GM08714 (cell line): ENCODE data around the gene VTI1A.

Experiments used
- H3K4me3 ChIP-seq: fragments of 200-500 bp; sonication (Bioruptor generic); 2 replicates; pipeline ENCODE4 v1.5.1; 2014; ENCODE audit warnings: mild to moderate bottlenecking, low read length, inconsistent platforms
- ZNF274 ChIP-seq: IDR thresholded peaks from 2 replicates; pipeline ENCODE4 v1.6.1; 2012; ENCODE audit warnings: mild to moderate bottlenecking, low read depth, low read length

Gene VTI1A

GRCh38 chr10:112831859-112832258 lies 384.8 kb downstream of the VTI1A start:
- no peak overlapping the region for H3K4me3 ChIP-seq
- TF ChIP-seq ZNF274, result no peak

DNA sequence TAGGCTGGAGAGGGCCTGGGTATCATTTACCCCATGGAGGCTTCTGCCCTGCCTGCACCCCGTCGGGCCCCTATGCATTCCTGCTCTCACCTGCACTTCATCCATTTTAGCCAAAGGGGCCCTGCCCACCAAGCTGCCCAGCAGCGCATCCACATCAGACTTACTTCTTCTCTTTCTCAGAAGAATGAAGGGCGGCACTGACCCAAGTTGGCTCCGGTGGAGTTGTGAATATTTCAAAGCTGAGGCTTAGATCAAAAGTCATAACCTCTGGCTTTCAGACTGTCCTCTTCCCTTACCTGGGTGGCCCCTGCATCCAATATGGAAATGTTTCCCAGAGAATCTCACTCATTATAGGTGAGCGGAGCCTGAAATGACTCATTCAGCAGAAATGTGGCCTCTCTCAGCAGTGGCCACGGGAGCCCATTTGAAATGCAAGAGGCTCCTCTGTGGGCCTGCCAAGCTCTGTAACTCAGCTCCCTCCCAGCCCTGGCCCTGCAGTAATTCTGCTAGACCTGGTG lies 385.4 kb downstream of the VTI1A start:
- TF ChIP-seq ZNF274, result no peak

DNA sequence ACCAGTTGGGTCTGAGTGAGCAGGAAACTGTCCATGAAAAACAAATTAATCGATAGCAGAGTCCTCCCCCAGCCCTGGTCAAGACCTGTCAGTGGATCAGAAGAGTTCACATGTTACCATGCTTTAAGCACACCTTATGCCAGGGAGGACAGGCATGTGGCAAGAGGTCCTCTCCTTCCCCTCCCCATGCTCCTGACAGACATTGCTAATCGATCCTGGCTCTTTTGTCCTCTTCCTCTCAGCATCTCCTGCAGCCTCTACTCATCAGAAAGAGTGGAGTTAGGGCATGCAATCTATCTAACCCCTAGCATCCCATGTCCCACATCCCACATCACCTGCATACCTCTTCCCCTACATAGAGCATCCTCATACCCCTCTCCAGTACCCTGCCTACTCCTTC lies 385.9 kb downstream of the VTI1A start:
- no peak overlapping the region for H3K4me3 ChIP-seq
- TF ChIP-seq ZNF274, result no peak

More for the DNA sequence above, 385.4 kb downstream of the VTI1A start:
- H3K4me3 ChIP-seq, result no peak overlapping the region

GRCh38 chr10:112834751-112835181 lies 387.8 kb downstream of the VTI1A start:
- TF ChIP-seq ZNF274, result no peak
- H3K4me3 ChIP-seq, result no peak overlapping the region

GRCh38 chr10:112835217-112835715 lies 388.3 kb downstream of the VTI1A start:
- no peak overlapping the region for H3K4me3 ChIP-seq
- no peak for TF ChIP-seq ZNF274

DNA sequence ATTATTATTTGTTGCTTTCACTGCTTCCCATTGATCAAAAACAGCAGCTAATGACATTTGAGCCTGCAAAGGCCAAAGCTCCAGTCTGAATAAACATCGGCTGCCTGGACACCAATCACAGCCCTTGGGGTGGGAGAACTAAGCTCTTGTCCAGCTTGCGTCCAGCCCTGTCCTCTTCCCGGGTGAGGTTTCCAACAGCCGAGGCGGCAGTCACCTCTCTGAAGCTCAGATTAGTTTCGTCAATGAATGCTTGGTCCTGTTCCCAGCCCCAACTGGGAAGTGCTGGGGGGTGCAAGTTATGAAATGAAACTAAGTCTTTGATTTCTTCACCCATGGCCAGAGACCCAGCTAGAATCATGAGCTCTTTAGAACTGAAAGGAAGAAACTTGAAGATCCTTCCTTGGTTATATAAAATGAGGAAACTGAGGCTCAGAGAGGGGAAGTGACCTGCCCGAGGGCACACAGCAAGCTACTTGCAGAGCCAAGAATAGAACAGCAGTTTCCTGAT lies 389.0 kb downstream of the VTI1A start:
- no peak for TF ChIP-seq ZNF274
- no peak overlapping the region for H3K4me3 ChIP-seq

GRCh38 chr10:112838784-112839481 lies 391.9 kb downstream of the VTI1A start:
- H3K4me3 ChIP-seq, result no peak overlapping the region
- TF ChIP-seq ZNF274, result no peak

GRCh38 chr10:112839928-112840654 lies 393.1 kb downstream of the VTI1A start:
- no peak for TF ChIP-seq ZNF274
- H3K4me3 ChIP-seq, result no peak overlapping the region

- no peak overlapping the region for H3K4me3 ChIP-seq
- TF ChIP-seq ZNF274, result no peak
These were observed 394.5 kb downstream of the VTI1A start for GRCh38 chr10:112841549-112841948.

- no peak for TF ChIP-seq ZNF274
- no peak overlapping the region for H3K4me3 ChIP-seq
These were observed 395.9 kb downstream of the VTI1A start for GRCh38 chr10:112842832-112843360.

DNA sequence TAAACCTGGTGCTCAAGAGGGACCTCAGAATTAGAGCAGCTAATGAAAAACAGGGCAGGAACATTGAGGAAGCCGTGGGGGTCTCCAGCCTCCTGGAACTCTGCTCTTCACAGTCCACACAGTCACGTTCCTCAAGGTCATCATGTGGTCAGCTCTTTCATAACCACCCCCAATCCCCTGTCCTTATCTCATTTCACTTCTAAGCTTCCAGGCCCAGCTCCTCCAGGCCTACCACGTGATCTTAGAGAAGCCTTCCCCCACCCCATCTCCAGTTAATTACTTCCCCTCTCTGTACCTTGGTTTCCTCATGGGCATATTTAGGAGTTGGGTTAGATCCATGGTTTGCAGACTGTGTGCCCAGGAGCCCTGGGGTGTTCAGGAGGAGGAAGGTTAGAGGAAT lies 396.6 kb downstream of the VTI1A start:
- no peak overlapping the region for H3K4me3 ChIP-seq
- TF ChIP-seq ZNF274, result no peak

DNA sequence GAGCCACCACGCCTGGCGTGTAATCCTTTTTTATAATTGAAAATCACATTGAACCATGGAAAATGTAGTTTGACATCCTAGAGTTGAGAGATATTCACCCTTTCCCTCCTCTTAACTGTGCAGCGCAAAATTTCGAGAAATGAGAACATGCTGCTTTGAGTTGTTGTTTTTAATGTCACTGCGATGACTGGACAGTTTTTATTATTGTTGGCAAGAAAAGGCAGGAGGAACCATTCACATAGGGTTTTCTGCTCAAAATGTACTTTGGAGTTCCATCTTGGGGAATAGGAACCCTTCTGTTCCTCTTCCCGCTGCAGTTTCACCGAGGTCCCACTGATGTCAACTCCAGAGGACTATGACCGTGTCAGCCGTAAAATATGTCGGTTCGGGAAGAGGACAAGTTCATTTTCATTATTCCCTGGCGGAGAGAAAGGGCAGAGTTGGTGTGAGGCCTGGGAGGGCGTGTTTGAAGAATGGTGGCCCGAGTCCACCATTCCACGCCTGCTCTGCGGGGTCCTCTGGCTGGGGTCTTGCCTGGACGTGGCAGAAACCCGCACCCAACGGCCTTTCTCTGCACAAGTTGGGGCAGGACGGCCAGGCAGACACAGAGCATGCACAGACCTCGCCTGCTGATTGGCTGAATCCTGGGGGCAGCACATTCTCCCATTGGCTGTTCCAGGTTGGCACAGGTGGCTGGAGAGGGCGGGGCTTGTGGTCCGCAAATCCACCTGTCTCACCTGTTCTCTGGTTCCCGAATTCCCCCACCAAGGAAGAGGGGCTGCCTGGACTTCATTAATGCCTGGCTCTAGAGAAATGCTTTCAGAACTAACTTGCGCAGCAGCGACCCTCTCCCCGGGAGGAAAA lies 397.9 kb downstream of the VTI1A start:
- TF ChIP-seq ZNF274, result no peak

GRCh38 chr10:112847778-112848177 lies 400.8 kb downstream of the VTI1A start:
- no peak overlapping the region for H3K4me3 ChIP-seq
- no peak for TF ChIP-seq ZNF274

More for the DNA sequence above, 397.9 kb downstream of the VTI1A start:
- H3K4me3 ChIP-seq, result no peak overlapping the region
